Muscle layer of duodenum (tissue), 2 donors: ENCODE data around the gene OR4D6.

Source experiments
- H3K27ac ChIP-seq: one replicate; pipeline ENCODE4 v1.7.0; 2013; ENCODE audit warnings: mild to moderate bottlenecking, low read length
- H3K27me3 ChIP-seq: one replicate; pipeline ENCODE4 v1.7.0; 2013; ENCODE audit warnings: low read depth, mild to moderate bottlenecking, control low read depth, low read length
- H3K36me3 ChIP-seq, 2 donors: one replicate each; pipeline ENCODE4 v1.7.0; 2013; ENCODE audit warnings: low read length in 2 of 2, control low read depth in 1 of 2, mild to moderate bottlenecking in 1 of 2; ENCODE audit not compliant: insufficient read depth in 2 of 2, control insufficient read depth in 1 of 2
- H3K4me1 ChIP-seq, 2 donors: one replicate each; pipeline ENCODE4 v1.7.0; 2013; ENCODE audit warnings: low read length in 2 of 2, mild to moderate bottlenecking in 2 of 2, control low read depth in 1 of 2, moderate library complexity in 1 of 2; ENCODE audit not compliant: insufficient read depth in 2 of 2, control insufficient read depth in 1 of 2
- H3K4me3 ChIP-seq, 2 donors: one replicate each; pipeline ENCODE4 v1.7.0; 2013; ENCODE audit warnings: low read length in 2 of 2, low read depth in 1 of 2, mild to moderate bottlenecking in 1 of 2
- H3K9me3 ChIP-seq, 2 donors: one replicate each; pipeline ENCODE4 v1.7.0; 2013; ENCODE audit warnings: low read length in 2 of 2, control low read depth in 1 of 2, mild to moderate bottlenecking in 1 of 2; ENCODE audit not compliant: control insufficient read depth in 1 of 2
- donor health status: healthy.

The OR4D6 gene

DNA sequence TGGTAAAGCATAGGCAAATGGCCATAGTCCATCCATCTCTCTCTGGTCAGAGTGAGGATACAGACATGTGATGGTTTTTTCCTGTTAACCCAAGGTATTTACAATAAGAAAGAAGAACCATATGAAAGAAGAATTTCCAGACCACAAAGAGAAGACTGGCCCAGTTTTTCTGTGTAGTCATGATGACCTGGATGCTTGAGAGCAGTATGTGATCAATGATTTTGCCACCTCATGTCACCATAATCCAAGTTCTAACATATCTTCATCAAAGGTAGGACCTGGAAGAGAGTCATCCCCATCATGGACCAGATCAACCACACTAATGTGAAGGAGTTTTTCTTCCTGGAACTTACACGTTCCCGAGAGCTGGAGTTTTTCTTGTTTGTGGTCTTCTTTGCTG, at the start of gene OR4D6:
TSS of gene OR4D6 (plus strand) at position 301 of the 400 bp plus-strand sequence. CDS start at position 301, 0 bp downstream.
- no peak within 1 kb of the TSS for H3K27ac ChIP-seq
- H3K36me3 ChIP-seq, result no peaks in the 10 kb centered on the region
- H3K4me1 ChIP-seq, result no peaks in the 10 kb centered on the region
- H3K4me3 ChIP-seq, result no peak within 1 kb of the TSS
- H3K9me3 ChIP-seq, result no peaks in the 10 kb centered on the region
- H3K27me3 ChIP-seq, result no peaks in the 10 kb centered on the region

GRCh38 chr11:59413646-59414045, 43.1 kb upstream of the OR4D6 start:
- Histone ChIP-seq H3K4me3 (no peak overlapping the region), H3K9me3 (no peaks in the 10 kb centered on the region), H3K27me3 (no peaks in the 10 kb centered on the region), H3K36me3 (no peaks in the 10 kb centered on the region), H3K27ac (no peak overlapping the region), H3K4me1 (no peaks in the 10 kb centered on the region)

DNA sequence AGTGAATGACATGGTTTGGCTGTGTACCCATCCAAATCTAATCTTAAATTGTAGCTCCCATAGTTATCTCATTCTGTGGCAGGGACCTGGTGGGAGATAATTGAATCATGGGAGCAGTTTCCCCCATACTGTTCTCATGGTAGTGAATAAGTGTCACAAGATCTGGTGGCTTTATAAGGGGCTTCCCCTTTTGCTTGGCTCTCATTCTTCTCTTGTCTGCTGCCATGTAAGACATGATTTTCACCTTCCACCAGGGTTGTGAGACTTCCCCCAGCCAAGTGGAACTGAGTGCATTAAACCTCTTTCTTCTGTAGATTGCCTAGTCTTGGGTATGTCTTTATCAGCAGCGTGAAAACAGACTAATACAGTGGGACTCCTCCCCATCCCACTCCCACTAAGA, 41.6 kb upstream of the OR4D6 start:
- Histone ChIP-seq H3K27me3 (no peaks in the 10 kb centered on the region), H3K27ac (no peak overlapping the region), H3K36me3 (no peaks in the 10 kb centered on the region), H3K9me3 (no peaks in the 10 kb centered on the region), H3K4me1 (no peaks in the 10 kb centered on the region), H3K4me3 (no peak overlapping the region)

DNA sequence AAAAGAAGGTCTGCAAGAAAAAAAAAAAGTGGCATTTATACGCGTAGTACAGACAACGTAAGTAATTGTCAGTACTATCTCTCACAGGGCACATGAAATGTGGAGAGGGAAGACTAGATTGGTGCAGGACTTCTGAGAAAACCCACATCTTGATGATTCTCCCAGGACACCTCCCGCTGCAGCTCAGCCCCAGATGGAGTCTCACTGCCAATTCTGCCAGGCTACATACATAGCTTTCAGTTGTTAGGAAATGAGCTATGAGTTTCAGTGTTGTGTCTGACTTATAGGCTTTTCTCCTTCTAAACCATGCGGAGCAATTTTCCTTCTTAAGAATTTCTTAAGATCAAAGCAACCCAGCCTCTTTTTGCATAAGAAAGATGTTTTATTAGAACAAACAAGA, 40.1 kb upstream of the OR4D6 start:
- Histone ChIP-seq H3K27ac (no peak overlapping the region), H3K9me3 (no peaks in the 10 kb centered on the region), H3K27me3 (no peaks in the 10 kb centered on the region), H3K36me3 (no peaks in the 10 kb centered on the region), H3K4me3 (no peak overlapping the region), H3K4me1 (no peaks in the 10 kb centered on the region)

DNA sequence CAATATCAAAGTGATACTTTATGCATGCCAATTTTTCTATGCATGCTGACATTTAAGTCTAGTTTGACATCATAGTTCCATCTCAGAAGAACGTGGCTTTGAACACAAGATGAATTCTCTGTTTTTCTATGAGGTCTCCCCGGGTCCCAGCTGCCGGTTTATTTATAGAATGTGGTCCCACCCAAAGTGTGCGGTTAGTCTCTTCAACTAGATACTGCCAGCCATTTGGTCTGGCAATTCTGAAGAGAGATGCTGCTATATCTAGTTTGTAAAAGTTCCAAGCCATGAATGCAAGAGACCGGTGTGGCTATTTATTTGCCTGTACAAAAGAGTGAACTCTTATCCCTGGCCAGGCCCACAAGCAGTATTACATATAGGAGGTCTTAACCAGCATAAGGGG, 39.7 kb upstream of the OR4D6 start:
- Histone ChIP-seq H3K36me3 (no peaks in the 10 kb centered on the region), H3K4me1 (no peaks in the 10 kb centered on the region), H3K4me3 (no peak overlapping the region), H3K27ac (no peak overlapping the region), H3K27me3 (no peaks in the 10 kb centered on the region), H3K9me3 (no peaks in the 10 kb centered on the region)

- Histone ChIP-seq H3K27me3 (no peaks in the 10 kb centered on the region), H3K4me1 (no peaks in the 10 kb centered on the region)
Measured at GRCh38 chr11:59418156-59418555, 38.6 kb upstream of the OR4D6 start.

DNA sequence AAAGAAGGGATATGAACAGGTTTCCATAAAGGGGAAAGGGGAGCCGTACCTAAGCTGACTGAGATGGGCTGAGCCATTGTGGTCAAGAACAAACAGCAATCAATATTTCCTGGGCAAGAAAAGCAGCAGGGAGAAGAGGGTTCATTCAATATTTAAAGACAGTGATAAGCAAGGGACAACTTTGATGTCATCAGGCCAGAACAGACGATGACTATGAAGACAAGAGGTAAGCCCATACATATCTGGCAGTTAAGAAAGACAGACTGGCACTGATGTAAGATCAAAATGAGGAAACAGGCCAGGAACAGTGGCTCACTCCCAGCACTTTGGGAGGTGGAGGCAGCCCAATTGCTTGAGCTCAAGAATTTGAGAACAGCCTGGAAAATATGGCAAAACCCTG, 32.9 kb upstream of the OR4D6 start:
- Histone ChIP-seq H3K4me3 (no peak overlapping the region), H3K27ac (no peak overlapping the region), H3K27me3 (no peaks in the 10 kb centered on the region), H3K9me3 (no peaks in the 10 kb centered on the region), H3K36me3 (no peaks in the 10 kb centered on the region), H3K4me1 (no peaks in the 10 kb centered on the region)

More at GRCh38 chr11:59418156-59418555, 38.6 kb upstream of the OR4D6 start:
- Histone ChIP-seq H3K4me3 (no peak overlapping the region), H3K27ac (no peak overlapping the region), H3K9me3 (no peaks in the 10 kb centered on the region), H3K36me3 (no peaks in the 10 kb centered on the region)

- H3K4me1 ChIP-seq, result no peaks in the 10 kb centered on the region
- no peak overlapping the region for H3K4me3 ChIP-seq
- H3K36me3 ChIP-seq, result no peaks in the 10 kb centered on the region
- H3K9me3 ChIP-seq, result no peaks in the 10 kb centered on the region
- H3K27me3 ChIP-seq, result no peaks in the 10 kb centered on the region
- H3K27ac ChIP-seq, result no peak overlapping the region
Measured at GRCh38 chr11:59425131-59425530, 31.6 kb upstream of the OR4D6 start.

DNA sequence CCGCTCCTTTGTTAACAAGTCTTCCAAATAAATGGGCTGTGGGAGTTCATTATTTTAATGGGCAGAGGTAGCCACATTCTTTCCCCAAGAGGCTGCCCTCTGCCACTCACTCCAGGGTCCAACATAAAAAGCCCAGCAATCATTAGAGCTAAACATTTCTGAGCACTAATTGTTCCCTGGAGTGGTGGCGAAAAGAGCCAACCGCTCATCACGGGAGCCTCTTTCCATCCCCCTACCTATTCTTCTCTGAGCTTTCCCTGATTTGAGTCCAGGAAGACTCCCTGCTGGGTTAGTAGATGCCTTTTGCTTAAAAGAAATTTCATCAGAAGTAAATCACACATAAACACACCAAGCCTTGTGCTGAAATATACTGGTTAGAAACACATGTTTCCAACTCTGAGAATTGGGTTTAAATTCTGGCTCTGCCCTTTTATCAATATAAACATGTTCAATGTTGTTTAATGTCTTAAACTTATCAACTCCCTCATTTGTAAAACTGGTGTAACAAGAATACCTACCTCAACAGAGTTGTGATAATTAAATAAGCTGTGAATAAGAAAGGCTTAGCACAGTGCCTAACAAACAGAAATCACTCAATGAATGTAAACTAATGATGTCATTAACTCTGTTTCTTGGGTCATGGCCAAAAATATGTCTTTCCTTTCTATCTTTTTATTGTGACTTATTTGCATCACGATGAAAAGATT, 30.2 kb upstream of the OR4D6 start, which contains the start of gene OR5A2:
TSS of gene OR5A2 (minus strand) at position 53 of the 707 bp plus-strand sequence. CDS start 3,460 bp downstream, outside the sequence.
- Histone ChIP-seq H3K4me1 (no peaks in the 10 kb centered on the region), H3K4me3 (no peak within 1 kb of the TSS), H3K27me3 (no peaks in the 10 kb centered on the region), H3K36me3 (no peaks in the 10 kb centered on the region), H3K9me3 (no peaks in the 10 kb centered on the region), H3K27ac (no peak within 1 kb of the TSS)

- Histone ChIP-seq H3K36me3 (no peaks in the 10 kb centered on the region), H3K4me3 (no peak overlapping the region), H3K27ac (no peak overlapping the region), H3K4me1 (no peaks in the 10 kb centered on the region), H3K27me3 (no peaks in the 10 kb centered on the region), H3K9me3 (no peaks in the 10 kb centered on the region)
Measured at GRCh38 chr11:59427068-59427382, 29.7 kb upstream of the OR4D6 start.

GRCh38 chr11:59429924-59430516, 26.7 kb upstream of the OR4D6 start:
- H3K9me3 ChIP-seq, result no peaks in the 10 kb centered on the region
- H3K4me3 ChIP-seq, result no peak overlapping the region
- no peaks in the 10 kb centered on the region for H3K36me3 ChIP-seq
- no peaks in the 10 kb centered on the region for H3K27me3 ChIP-seq
- H3K4me1 ChIP-seq, result no peaks in the 10 kb centered on the region
- H3K27ac ChIP-seq, result no peak overlapping the region

GRCh38 chr11:59436169-59436568, 20.6 kb upstream of the OR4D6 start, which contains the start of gene OR5A1:
TSS of gene OR5A1 (plus strand) at chr11:59436469. CDS start at chr11:59443169, 6,700 bp downstream.
- Histone ChIP-seq H3K27ac (no peak within 1 kb of the TSS), H3K4me3 (no peak within 1 kb of the TSS), H3K4me1 (no peaks in the 10 kb centered on the region), H3K9me3 (no peaks in the 10 kb centered on the region), H3K27me3 (no peaks in the 10 kb centered on the region), H3K36me3 (no peaks in the 10 kb centered on the region)
